ENCODE data around the gene NETO1. TPM values are rescaled to one million over a fixed set of nuclear protein-coding genes. Genes with fewer than 3 reads are reported as not detected.

The NETO1 gene
- total RNA-seq, 1 experiment from 2014 or later = 8.1 TPM

- no peak for DNase-seq (ENCODE audit: low read depth)
- in situ Hi-C loops (cut with HindIII; ENCODE audit: low pct_unique_long_range_greater_than_20kb, low sequenced_read_pairs) = no loop called here
Measured at GRCh38 chr18:72848503-72849237, 19.1 kb downstream of the NETO1 start.

DNA sequence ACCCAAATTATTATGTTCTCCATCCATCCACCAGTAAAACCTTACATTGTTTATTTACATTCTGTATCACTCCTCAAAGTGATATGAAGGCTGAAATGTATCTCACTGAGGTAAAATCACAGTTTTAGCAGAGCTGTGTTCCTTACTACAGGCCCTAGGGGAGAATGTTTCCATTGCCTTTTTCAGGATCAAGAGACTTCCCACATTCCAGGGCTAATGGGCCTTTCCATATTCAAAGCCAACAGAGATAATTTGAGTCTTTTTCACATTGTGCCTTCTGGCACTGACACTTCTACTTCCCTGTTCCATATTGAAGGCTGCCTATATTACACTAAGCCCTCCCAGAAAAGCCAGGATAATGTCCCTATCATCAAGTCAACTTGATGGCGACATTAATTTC is 20.0 kb downstream of the NETO1 start:
- no peak for DNase-seq (ENCODE audit: low read depth)
- in situ Hi-C loops (cut with HindIII; ENCODE audit: low pct_unique_long_range_greater_than_20kb, low sequenced_read_pairs) = no loop called here

DNA sequence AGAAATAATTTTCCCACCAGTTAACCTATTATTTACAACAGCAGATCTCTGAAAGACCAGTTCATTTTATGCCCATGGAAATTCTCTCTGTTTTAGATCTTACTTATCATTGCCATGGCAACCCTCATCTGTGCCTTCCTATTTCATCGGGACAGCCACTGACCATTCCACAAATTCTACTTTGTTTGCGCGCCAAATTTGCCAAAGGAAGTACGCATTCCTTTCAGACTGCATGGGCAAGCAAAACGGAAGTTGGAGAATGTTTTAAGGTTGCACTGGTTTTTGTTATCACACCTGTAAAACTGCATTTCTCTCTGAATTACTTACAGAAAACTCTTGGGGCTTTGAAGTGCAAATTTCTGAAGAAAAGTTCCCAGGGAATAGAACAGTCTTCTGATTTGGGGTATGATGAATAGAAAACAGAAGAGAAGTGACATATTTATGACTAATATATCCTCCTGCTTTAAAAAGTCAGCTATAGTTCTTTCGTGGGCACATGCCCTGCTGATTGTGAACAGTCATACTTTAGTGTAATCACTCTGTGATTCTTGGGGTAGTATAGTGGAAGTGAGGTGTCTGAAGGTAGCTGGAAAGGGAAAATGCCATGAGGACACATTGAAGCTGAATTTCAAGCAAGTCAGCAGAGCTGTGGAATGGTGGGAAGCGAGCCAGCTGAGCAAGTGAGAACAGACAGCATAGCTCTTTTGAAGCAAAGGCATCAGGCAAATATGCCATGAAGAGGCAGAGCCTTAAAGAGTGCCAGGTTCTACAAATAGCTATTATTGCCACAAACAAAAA is 20.9 kb downstream of the NETO1 start:
- DNase-seq (ENCODE audit: low read depth) = no peak
- in situ Hi-C loops (cut with HindIII; ENCODE audit: low pct_unique_long_range_greater_than_20kb, low sequenced_read_pairs) = no loop called here

- in situ Hi-C loops (cut with HindIII; ENCODE audit: low pct_unique_long_range_greater_than_20kb, low sequenced_read_pairs) = no loop called here
- no peak for DNase-seq (ENCODE audit: low read depth)
Measured at GRCh38 chr18:72843743-72844142, 24.0 kb downstream of the NETO1 start.

DNA sequence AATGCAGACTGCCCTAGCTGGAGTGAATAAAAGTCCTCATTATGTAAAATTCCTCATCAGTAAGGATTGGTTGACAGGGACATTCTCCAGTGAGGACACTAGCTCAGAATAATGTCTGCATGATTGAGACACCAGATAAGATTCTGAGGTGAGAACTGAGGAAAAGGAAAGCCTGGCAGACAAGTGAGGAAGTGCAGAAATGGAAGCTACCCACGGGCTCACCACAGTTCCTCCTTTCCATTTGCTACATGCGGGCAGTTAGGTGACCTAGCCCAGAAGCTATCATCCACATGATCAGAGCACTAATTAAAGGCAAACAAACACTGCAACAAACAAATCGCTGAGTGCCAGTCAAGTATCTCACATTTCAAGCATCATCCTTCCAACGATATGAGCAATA is 27.7 kb downstream of the NETO1 start:
- in situ Hi-C loops (cut with HindIII; ENCODE audit: low pct_unique_long_range_greater_than_20kb, low sequenced_read_pairs) = no loop called here
- no peak for DNase-seq (ENCODE audit: low read depth)

DNA sequence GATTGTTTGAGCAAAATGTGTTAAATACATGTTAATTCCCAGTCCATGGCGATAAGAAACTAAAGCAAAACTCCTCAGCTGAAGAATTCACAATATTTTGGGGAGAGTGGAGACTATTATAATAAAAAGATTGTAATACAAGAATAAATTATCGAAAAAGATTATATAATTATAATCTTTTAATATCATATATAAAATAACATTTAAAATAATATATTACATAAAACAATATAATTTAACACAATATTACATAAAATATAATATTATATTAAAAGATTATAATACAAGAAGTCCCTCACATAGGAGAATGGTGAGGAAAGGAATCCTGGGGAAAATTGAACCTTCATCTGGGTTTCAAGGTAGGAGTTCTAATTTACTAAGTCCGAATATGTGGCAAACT is 33.1 kb downstream of the NETO1 start:
- DNase-seq (ENCODE audit: low read depth) = no peak
- in situ Hi-C loops (cut with HindIII; ENCODE audit: low pct_unique_long_range_greater_than_20kb, low sequenced_read_pairs) = no loop called here

- DNase-seq (ENCODE audit: low read depth) = no peak
- in situ Hi-C loops (cut with HindIII; ENCODE audit: low pct_unique_long_range_greater_than_20kb, low sequenced_read_pairs) = no loop called here
Measured at GRCh38 chr18:72833471-72833870, 34.3 kb downstream of the NETO1 start.

GRCh38 chr18:72830109-72830508 is 37.7 kb downstream of the NETO1 start:
- peak; percentile 4 for DNase-seq (ENCODE audit: low read depth)

GRCh38 chr18:72828601-72829000 is 39.2 kb downstream of the NETO1 start:
- in situ Hi-C loops (cut with HindIII; ENCODE audit: low pct_unique_long_range_greater_than_20kb, low sequenced_read_pairs) = no loop called here
- DNase-seq (ENCODE audit: low read depth) = no peak

More at GRCh38 chr18:72830109-72830508, 37.7 kb downstream of the NETO1 start:
- in situ Hi-C loops (cut with HindIII; ENCODE audit: low pct_unique_long_range_greater_than_20kb, low sequenced_read_pairs) = no loop called here

- DNase-seq (ENCODE audit: low read depth) = no peak
- in situ Hi-C loops (cut with HindIII; ENCODE audit: low pct_unique_long_range_greater_than_20kb, low sequenced_read_pairs) = no loop called here
Measured at GRCh38 chr18:72826736-72827135, 41.1 kb downstream of the NETO1 start.

DNA sequence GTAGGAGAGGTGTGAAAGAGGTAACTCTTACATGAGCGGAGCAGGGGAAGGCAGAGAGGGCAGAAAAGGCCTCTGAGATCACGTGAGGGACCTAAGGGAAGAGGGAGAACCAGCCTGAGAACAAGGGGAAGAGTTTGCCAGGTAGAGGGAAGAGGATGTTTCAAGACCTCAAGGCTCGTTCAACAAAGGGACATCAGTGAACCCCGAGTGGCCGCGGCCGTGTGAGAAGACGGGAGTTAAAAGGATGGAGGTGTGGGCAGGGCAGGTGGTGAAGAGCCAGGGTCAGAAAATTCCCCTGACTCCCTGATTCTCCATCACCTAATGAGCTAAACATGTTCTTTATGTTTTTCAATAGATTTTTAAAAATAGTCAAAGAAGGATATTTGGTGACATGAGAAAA is 44.4 kb downstream of the NETO1 start:
- DNase-seq (ENCODE audit: low read depth) = no peak
- in situ Hi-C loops (cut with HindIII; ENCODE audit: low pct_unique_long_range_greater_than_20kb, low sequenced_read_pairs) = no loop called here

GRCh38 chr18:72822202-72822601 is 45.6 kb downstream of the NETO1 start:
- DNase-seq (ENCODE audit: low read depth) = no peak
- in situ Hi-C loops (cut with HindIII; ENCODE audit: low pct_unique_long_range_greater_than_20kb, low sequenced_read_pairs) = no loop called here

- in situ Hi-C loops (cut with HindIII; ENCODE audit: low pct_unique_long_range_greater_than_20kb, low sequenced_read_pairs) = no loop called here
- no peak for DNase-seq (ENCODE audit: low read depth)
Measured at GRCh38 chr18:72820571-72820970, 47.2 kb downstream of the NETO1 start.

GRCh38 chr18:72819050-72819449 is 48.7 kb downstream of the NETO1 start:
- in situ Hi-C loops (cut with HindIII; ENCODE audit: low pct_unique_long_range_greater_than_20kb, low sequenced_read_pairs) = no loop called here
- no peak for DNase-seq (ENCODE audit: low read depth)

- DNase-seq (ENCODE audit: low read depth) = no peak
- in situ Hi-C loops (cut with HindIII; ENCODE audit: low pct_unique_long_range_greater_than_20kb, low sequenced_read_pairs) = no loop called here
Measured at GRCh38 chr18:72811047-72811446, 56.7 kb downstream of the NETO1 start.

- no peak for DNase-seq (ENCODE audit: low read depth)
- in situ Hi-C loops (cut with HindIII; ENCODE audit: low pct_unique_long_range_greater_than_20kb, low sequenced_read_pairs) = no loop called here
Measured at GRCh38 chr18:72808680-72809079, 59.1 kb downstream of the NETO1 start.

DNA sequence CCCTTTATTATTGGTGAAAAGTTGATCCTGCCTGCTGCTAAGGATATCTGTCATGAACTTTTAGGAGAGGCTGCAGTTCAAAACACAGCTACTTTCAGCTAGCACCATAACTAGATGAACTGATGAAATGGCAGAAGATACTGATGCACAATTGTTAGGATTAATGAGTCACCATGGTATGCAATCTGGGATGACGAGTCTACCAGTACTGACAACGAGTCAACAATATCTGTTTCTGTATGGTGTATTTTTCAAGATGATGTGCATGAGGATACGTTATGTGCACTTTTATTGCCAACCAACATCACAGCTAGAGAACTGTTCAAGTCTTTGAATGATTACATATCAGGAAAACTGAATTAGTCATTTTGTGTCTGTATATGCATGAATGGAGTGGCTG is 68.7 kb downstream of the NETO1 start:
- DNase-seq (ENCODE audit: low read depth) = no peak
- in situ Hi-C loops (cut with HindIII; ENCODE audit: low pct_unique_long_range_greater_than_20kb, low sequenced_read_pairs) = no loop called here

DNA sequence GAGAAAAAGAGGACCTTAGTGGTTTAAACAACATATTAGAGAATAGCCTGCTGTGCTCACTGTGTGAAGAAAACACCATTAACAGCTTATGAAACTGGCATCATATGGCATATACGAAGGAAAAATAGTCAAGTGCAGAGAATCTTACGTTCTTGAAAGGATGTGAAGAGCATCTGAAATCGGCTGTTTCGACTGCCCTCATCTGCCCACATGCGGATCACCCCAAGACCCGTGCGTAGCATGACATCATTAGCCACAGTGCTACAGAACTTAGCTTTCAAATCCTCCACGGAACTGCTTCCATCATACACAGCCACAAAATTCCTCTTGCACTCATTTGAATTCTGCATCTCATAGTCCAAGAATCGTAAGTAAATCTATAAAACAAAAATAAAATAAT is 84.3 kb downstream of the NETO1 start:
- DNase-seq (ENCODE audit: low read depth) = no peak
- in situ Hi-C loops (cut with HindIII; ENCODE audit: low pct_unique_long_range_greater_than_20kb, low sequenced_read_pairs) = no loop called here

DNA sequence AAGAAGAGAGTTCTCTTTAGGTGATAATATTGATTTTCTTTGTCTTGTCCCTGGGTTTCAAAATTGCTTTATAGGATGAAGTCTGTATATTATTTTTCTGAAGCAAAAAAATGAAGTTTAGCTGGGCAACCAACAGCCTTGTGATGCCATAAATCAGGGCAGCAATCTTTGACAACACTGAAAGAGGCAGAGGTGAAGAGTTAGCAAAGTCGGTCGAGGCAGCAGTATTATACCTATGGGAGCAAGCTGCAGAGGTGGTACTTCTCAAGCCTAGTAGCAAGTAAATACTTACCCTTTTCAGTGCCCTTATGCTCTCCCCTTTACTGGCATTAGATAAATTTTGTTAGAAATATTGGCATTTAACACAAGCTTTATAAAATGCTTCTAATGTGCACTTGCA is 92.9 kb downstream of the NETO1 start:
- no peak for DNase-seq (ENCODE audit: low read depth)
- in situ Hi-C loops (cut with HindIII; ENCODE audit: low pct_unique_long_range_greater_than_20kb, low sequenced_read_pairs) = no loop called here

DNA sequence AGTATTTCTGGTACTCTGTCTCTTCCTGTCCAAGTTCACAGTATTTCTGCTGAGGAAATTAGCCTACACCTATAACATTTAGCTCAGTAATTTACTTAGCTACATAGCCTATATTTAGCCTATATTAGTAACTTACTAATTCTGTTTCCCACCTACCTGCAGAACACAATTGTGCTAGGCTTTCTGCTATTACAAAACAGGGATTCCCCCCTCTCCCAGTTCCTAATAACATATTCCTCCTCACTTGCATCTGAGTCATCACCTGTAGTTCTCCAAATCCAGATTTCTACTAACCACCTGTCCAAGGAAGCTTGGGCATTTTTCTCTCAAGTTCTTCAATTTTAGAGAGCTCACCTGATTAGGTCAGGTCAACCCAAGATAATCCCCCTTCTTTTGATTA is 94.9 kb downstream of the NETO1 start:
- DNase-seq (ENCODE audit: low read depth) = no peak
- in situ Hi-C loops (cut with HindIII; ENCODE audit: low pct_unique_long_range_greater_than_20kb, low sequenced_read_pairs) = no loop called here
